ENCODE results near the gene MET.
"Not testable (repeated sequence)": the region's sequence is repeated elsewhere in the genome, so short reads cannot be mapped to it uniquely, and the experiment has no call there.

Gene MET

GRCh38 chr7:116754186-116754585 is 82.2 kb downstream of the MET start:
- no peak for DNase-seq (ENCODE audit: low spot score)

GRCh38 chr7:116757283-116757682 is 85.3 kb downstream of the MET start:
- no peak for DNase-seq (ENCODE audit: low spot score)

GRCh38 chr7:116759642-116760041 is 87.6 kb downstream of the MET start:
- not testable (repeated sequence) for DNase-seq (ENCODE audit: low spot score)

- DNase-seq (ENCODE audit: low spot score), result no peak
These were observed 91.0 kb downstream of the MET start for GRCh38 chr7:116762971-116763370.

GRCh38 chr7:116763647-116764046 is 91.7 kb downstream of the MET start:
- no peak for DNase-seq (ENCODE audit: low spot score)

GRCh38 chr7:116766881-116767280 is 94.9 kb downstream of the MET start:
- no peak for DNase-seq (ENCODE audit: low spot score)

- no peak for DNase-seq (ENCODE audit: low spot score)
These were observed 97.5 kb downstream of the MET start for GRCh38 chr7:116769546-116769945.

GRCh38 chr7:116770941-116771340 is 98.9 kb downstream of the MET start:
- DNase-seq (ENCODE audit: low spot score), result no peak

GRCh38 chr7:116771640-116772039 is 99.6 kb downstream of the MET start:
- no peak for DNase-seq (ENCODE audit: low spot score)

GRCh38 chr7:116772423-116772863 is 100.4 kb downstream of the MET start:
- DNase-seq (ENCODE audit: low spot score), result no peak

- DNase-seq (ENCODE audit: low spot score), result no peak
These were observed 101.1 kb downstream of the MET start for GRCh38 chr7:116772926-116773749.

GRCh38 chr7:116776046-116776445 is 104.0 kb downstream of the MET start:
- no peak for DNase-seq (ENCODE audit: low spot score)

- no peak for DNase-seq (ENCODE audit: low spot score)
These were observed 104.8 kb downstream of the MET start for GRCh38 chr7:116776610-116777289.

- no peak for DNase-seq (ENCODE audit: low spot score)
These were observed 105.8 kb downstream of the MET start for GRCh38 chr7:116777651-116778281.

- DNase-seq (ENCODE audit: low spot score), result no peak
These were observed 107.2 kb downstream of the MET start for GRCh38 chr7:116779216-116779615.

- DNase-seq (ENCODE audit: low spot score), result no peak
These were observed 107.9 kb downstream of the MET start for GRCh38 chr7:116779931-116780330.

GRCh38 chr7:116780521-116780920 is 108.5 kb downstream of the MET start:
- DNase-seq (ENCODE audit: low spot score), result no peak

GRCh38 chr7:116780966-116781365 is 109.0 kb downstream of the MET start:
- DNase-seq (ENCODE audit: low spot score), result no peak

- no peak for DNase-seq (ENCODE audit: low spot score)
These were observed 109.6 kb downstream of the MET start for GRCh38 chr7:116781584-116781983.

- DNase-seq (ENCODE audit: low spot score), result no peak
These were observed 110.2 kb downstream of the MET start for GRCh38 chr7:116782177-116782711.

- DNase-seq (ENCODE audit: low spot score), result no peak
These were observed 111.8 kb downstream of the MET start for GRCh38 chr7:116783666-116784318.

- DNase-seq (ENCODE audit: low spot score), result no peak
These were observed 112.7 kb downstream of the MET start for GRCh38 chr7:116784647-116785046.

Data from NAMALWA (cell line).